CD4-positive, alpha-beta T cell treated with Interleukin-10 for 1 hour (primary cell): Measurements from ENCODE around the gene SNF8.
"Not testable (repeated sequence)": the region's sequence is repeated elsewhere in the genome, so short reads cannot be mapped to it uniquely, and the experiment has no call there.

Experiments used
- DNase-seq: peaks from one replicate; pipeline ENCODE4 v3.0.0-alpha.2; 2020

Gene SNF8

GRCh38 chr17:48944515-48945260 lies at the start of gene SNF8:
Gene SNF8 (minus strand): TSS chr17:48944842. CDS start chr17:48944734, 108 bp downstream.
- peak; percentile 91 for DNase-seq

- no peak for DNase-seq
These were observed 49.3 kb upstream of the SNF8 start for GRCh38 chr17:48993951-48994350.

- no peak for DNase-seq
These were observed 48.7 kb upstream of the SNF8 start for GRCh38 chr17:48993305-48993704.

GRCh38 chr17:48992444-48992843 lies 47.8 kb upstream of the SNF8 start:
- no peak for DNase-seq

- DNase-seq, result no peak
These were observed 46.3 kb upstream of the SNF8 start for GRCh38 chr17:48990882-48991357.

- DNase-seq, result no peak
These were observed 44.5 kb upstream of the SNF8 start for GRCh38 chr17:48989100-48989499.

GRCh38 chr17:48985436-48986245 lies 41.0 kb upstream of the SNF8 start:
- no peak for DNase-seq

- DNase-seq, result no peak
These were observed 37.4 kb upstream of the SNF8 start for GRCh38 chr17:48981927-48982539.

GRCh38 chr17:48973806-48974205 lies 29.2 kb upstream of the SNF8 start:
- no peak for DNase-seq

- DNase-seq, result no peak
These were observed 28.1 kb upstream of the SNF8 start for GRCh38 chr17:48972749-48973097.

GRCh38 chr17:48970865-48971687 lies 26.4 kb upstream of the SNF8 start:
- DNase-seq, result no peak

- DNase-seq, result no peak
These were observed 25.6 kb upstream of the SNF8 start for GRCh38 chr17:48970224-48970623.

- DNase-seq, result no peak
These were observed 17.0 kb upstream of the SNF8 start for GRCh38 chr17:48961516-48962233.

- DNase-seq, result no peak
These were observed 16.3 kb upstream of the SNF8 start for GRCh38 chr17:48960834-48961515.

- DNase-seq, result no peak
These were observed 9.7 kb upstream of the SNF8 start for GRCh38 chr17:48954300-48954755.

- DNase-seq, result no peak
These were observed 8.3 kb upstream of the SNF8 start for GRCh38 chr17:48952904-48953303.

- DNase-seq, result no peak
These were observed 6.9 kb upstream of the SNF8 start for GRCh38 chr17:48951572-48951971.

- DNase-seq, result not testable (repeated sequence)
These were observed 614 bp upstream of the SNF8 start for GRCh38 chr17:48945261-48945651.

- no peak for DNase-seq
These were observed 11.6 kb downstream of the SNF8 start for GRCh38 chr17:48933035-48933434.

GRCh38 chr17:48930435-48930873 lies 14.2 kb downstream of the SNF8 start:
- DNase-seq, result no peak

GRCh38 chr17:48929812-48930165 lies 14.9 kb downstream of the SNF8 start:
- DNase-seq, result no peak
